GM15510 (cell line): ENCODE data around the gene SRA1.

ENCODE experiments used
- POLR2A ChIP-seq: IDR thresholded peaks from 3 replicates; pipeline ENCODE4 v1.6.1; 2011; ENCODE audit warnings: borderline replicate concordance; ENCODE audit not compliant: insufficient read length; ENCODE audit errors: extremely low read depth

The SRA1 gene

DNA sequence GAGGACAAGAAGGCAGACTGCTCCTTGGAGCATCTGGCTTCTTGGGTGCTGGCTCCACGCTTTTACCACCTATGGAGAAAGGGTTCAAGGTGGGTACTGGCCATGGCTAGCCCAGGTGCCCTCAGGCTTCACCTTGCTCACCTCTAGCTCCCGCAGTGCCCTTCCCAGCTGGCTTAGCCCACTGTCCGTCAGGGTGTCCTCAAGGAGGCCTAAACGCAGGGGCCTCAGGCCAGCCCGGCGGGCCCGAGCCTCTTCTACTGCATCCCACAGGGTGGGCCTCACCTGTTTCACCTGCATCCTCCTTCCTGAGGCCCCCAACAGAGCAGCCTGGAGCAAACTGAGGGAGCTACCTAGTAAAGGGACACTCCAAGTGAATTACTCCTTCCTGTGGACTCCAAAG is 16.4 kb upstream of the SRA1 start:
- TF ChIP-seq POLR2A, result no peak

DNA sequence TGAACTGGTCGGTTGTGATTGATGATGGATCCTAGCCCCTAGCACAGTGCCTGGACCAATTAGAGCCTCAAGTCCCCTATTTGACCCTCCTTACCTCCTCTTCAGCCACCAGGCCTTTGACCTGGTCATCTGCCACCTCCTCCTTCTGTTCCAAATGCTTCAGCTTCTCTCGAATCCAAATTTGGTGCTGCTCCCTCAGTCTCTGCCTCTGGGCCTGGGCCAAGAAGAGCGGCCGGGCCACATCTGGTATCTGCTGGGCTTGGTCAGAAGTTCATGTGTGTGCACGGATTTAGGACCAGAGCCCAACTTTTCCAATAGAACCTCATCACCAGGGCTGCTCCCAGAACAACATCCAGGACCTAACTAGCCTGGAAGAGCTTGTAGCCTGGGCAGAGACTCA is 13.8 kb upstream of the SRA1 start:
- TF ChIP-seq POLR2A, result no peak

DNA sequence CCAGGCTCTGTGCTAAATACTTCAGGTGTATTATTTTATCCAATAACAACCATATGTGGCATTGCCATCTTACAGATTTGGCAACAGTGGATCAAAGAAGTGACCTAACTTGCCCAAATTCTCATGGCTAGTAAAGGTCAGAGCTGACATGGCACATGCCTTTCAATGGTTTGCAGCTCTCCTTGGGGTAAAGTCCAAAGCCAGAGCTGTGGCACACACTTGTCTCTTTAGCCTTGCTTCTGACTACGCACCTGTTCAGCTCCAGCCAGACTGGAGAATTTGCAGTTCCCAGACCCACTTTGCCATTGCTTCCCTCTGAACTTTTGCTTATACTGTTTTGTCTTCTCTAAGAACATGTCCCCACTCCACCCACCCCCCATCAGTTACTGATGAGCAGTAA is 13.2 kb upstream of the SRA1 start:
- TF ChIP-seq POLR2A, result no peak

DNA sequence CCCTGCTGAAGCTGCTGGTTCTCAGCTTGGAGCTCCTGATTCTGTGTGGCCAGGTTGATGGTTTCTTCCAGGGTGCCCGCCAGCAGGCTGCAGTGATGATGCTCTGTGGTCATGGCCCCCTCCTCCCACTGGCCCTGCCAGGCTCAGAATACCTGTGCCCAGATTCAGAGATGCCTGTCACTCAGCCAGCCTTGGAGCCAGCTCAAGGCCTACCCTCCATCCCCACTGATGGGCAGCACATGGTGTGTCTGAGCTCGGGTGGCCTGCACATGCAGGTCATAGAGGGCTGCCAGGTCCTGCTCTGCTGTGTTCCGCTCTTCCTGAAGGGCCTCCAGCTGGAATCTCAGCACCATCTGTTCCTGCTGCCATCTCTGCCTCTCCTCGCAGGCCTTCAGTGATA is 12.8 kb upstream of the SRA1 start:
- TF ChIP-seq POLR2A, result no peak

DNA sequence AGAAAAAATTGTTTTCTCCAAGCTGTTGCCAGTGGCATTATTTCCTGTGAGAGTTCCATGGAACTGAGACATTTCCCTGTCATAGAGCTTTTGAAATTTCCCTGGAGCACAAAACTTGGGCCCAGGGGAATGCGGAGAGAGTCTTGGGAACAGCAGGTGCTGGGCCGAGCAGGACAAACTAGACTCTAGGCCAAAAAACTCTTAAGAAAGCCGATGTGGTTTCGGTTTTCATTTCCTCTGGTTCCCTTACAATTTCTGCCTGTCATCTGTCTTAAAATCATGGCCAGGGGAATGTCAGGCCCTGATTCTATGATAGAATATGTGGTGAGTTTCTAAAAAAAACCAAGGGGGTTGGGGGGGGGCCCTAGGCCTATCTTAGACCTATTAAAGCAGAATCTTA is 11.9 kb upstream of the SRA1 start:
- no peak for TF ChIP-seq POLR2A

DNA sequence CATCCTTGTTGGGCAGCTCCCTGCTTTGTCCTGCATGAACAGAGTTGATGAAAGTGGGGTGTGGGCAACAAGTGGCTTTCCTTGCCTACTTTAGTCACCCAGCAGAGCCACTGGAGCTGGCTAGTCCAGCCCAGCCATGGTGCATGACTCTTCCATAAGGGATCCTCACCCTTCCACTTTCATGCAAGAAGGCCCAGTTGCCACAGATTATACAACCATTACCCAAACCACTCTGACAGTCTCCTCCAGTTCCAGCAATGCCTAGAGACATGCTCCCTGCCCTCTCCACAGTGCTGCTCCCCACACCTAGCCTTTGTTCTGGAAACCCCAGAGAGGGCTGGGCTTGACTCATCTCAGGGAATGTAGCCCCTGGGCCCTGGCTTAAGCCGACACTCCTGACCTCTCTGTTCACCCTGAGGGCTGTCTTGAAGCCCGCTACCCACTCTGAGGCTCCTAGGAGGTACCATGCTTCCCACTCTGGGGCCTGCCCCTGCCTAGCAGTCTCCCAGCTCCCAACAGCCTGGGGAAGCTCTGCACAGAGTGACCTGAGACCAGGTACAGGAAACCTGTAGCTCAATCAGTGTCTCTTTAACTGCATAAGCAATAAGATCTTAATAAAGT is 11.3 kb upstream of the SRA1 start:
- TF ChIP-seq POLR2A, result no peak

DNA sequence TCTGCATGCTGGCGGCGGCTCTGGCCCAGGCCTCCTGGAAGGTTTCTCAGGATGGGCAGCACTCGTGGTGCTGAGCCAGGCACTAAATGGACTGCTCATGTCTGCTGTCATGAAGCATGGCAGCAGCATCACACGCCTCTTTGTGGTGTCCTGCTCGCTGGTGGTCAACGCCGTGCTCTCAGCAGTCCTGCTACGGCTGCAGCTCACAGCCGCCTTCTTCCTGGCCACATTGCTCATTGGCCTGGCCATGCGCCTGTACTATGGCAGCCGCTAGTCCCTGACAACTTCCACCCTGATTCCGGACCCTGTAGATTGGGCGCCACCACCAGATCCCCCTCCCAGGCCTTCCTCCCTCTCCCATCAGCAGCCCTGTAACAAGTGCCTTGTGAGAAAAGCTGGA is 10.6 kb upstream of the SRA1 start:
- no peak for TF ChIP-seq POLR2A

DNA sequence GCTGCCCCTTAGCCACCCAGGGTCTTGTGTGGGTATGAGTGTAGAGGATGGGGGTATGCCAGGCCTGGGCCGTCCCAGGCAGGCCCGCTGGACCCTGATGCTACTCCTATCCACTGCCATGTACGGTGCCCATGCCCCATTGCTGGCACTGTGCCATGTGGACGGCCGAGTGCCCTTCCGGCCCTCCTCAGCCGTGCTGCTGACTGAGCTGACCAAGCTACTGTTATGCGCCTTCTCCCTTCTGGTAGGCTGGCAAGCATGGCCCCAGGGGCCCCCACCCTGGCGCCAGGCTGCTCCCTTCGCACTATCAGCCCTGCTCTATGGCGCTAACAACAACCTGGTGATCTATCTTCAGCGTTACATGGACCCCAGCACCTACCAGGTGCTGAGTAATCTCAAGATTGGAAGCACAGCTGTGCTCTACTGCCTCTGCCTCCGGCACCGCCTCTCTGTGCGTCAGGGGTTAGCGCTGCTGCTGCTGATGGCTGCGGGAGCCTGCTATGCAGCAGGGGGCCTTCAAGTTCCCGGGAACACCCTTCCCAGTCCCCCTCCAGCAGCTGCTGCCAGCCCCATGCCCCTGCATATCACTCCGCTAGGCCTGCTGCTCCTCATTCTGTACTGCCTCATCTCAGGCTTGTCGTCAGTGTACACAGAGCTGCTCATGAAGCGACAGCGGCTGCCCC is 10.0 kb upstream of the SRA1 start:
- no peak for TF ChIP-seq POLR2A

DNA sequence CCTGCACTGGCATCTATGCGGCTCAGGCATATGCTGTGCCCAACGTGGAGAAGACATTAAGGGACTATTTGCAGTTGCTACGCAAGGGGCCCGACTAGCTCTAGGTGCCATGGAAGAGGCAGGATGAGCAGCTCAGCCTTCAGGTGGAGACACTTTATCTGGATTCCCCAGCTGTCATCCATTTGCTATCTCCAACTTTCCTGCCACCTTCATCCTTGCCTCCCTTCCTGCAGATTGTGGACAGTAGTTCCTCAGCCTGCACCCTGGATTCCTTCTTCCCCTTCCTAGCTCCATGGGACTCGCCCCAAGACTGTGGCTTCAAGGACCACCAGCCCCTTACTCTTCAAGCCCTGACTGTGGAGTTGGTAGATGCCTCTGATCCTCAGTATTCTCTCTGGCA is 9.4 kb upstream of the SRA1 start:
- no peak for TF ChIP-seq POLR2A

DNA sequence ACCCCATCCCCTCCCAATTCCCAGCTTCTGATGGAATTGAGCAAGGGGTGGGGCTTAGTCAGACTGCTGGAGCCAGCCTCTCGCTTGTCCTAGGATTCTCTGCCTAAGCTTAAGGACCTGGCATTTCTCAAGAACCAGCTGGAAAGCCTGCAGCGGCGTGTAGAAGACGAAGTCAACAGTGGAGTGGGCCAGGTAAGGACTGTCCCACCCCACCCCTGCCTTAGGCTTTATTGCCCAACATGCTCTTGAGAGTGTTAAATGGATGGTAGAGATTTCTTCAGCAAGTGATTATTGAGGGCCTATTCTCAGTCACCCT is 8.5 kb upstream of the SRA1 start:
- TF ChIP-seq POLR2A, result no peak

DNA sequence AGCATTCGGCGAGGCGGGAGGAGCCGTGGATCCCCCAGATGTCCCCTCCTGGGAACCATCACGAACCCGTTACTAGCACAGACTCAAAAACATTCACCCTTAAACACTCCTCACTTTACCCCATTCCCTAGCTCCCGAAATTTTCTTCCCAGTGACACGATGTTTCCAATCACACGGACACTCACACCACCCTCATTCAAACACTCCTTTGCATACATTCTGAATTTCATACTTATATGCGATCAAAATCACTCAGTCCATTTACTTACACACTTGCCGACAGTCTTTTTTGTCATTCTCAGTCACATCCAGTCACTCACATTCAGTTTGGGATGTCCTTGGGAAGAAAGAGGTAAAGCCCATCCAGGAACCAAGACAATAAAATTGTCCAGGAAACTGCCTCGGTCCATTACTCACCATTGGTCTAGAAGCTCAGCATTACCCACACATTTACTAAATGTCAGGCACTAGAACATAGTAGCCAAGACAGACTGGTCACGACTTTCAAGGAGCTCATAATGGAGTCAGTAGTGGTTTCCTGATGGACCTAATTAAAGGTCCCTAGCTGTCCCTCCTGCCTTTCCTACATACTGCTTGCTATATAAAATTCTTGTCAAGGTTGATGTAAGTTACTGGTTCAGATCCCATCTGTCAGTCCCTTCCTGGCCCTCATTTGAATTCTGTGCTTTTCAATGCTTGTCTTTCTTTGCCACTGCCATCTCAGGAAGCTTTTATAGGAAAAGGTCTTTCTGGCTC is 7.9 kb upstream of the SRA1 start:
- TF ChIP-seq POLR2A, result no peak

DNA sequence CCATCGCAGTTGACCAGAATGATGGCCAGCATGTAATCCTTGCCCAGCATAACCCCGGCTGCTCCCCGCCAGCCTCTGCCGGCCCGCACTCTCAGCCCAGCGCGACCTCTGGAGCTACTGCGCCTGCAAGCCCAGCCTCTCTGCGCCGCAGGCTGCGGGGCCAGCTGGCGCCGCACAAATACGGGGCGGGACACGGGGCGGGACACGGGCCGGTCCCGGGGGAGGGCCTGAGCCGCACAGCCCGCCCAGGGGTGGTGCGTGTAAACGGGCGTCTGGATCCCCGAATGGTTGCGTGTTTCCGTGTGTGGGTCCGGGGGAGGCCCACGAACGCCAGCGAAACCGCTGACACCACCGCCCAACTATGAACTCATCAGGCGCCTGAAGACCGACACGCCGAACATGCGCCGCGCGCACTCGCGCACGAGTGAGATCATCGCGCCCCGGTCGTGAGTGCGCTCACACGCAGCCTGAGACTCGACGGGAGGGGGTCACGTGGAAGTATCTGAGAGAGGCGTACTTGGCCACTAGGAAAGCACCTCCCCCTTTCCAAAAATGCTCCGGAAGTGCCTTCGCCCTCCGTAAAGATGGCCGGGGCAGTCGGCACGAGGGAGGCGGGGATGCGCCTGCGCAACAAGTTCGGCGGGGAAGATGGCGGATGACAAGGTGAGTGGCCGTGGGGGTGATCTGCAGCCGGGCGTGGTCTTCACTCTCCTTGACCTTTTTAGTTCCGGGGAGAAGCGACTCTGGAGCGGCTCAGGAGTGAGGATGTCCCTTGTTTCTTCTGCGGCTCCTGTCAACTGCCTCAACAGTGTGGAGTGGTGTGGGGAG is 7.1 kb upstream of the SRA1 start, which contains the start of the genes APBB3 and SLC35A4:
Gene APBB3, minus strand, starts transcription at position 403 of the 828 bp plus-strand sequence. Its CDS starts 353 bp downstream, at position 50.
Gene SLC35A4, plus strand, starts transcription at position 633 of the 828 bp plus-strand sequence. CDS start 2,342 bp downstream, outside the sequence.
- peak; percentile 88 for TF ChIP-seq POLR2A

DNA sequence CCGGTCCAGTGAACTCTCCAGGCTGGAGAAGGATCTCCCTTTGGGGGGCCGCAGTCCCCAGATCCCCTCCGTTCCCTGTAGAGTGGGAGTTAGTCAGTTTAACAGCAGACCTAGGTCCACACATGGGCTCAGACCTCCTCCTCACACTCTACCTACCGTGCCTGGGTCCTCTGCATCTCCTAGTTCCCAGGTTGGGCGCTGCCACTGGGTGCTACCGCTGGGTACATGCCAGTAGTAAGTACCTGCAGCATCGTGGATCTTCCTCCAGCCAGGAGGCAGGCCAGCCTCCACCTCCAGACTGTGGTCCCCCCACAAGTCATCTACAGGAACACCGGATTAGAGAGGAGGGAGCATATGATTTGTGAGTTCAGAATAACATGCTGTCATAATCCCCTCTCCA is 6.3 kb upstream of the SRA1 start:
- no peak for TF ChIP-seq POLR2A

DNA sequence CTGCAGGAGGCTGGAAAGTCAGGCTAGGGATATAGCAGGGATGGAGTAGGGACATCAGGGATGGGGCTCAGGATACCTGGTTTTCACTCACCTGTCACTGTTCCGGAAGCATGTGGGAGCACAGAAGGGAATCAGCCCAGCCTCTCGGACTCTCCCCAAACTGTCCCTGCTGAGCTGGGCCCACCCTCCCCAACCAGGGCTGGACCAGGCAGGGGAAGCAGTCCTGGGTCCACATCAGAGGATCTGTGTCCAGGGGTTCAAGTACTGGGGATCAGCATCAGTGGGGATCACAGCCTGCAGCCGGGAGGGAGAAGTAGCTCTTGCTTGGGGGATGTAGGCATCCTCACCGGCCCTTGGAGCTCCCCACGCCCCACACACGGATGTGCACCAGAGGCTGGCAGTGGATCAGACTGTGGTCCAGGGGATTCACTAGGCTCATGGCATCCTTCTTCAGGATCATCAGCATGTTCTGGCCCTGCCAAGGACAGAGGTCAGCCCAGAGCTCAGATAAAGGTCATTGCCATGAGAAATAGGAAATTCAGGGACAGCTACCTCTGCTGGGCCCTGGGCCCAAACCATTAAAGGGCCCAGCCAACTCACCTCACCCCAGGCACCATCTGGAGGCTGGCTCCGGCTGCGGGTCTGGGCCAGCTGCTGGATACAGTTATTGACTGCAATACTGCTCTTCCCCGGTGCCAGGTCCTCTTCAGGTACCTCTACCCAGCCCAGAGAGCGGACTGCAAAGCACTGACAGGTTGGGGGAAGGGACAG is 4.7 kb upstream of the SRA1 start:
- TF ChIP-seq POLR2A, result no peak
